HG03159 (cell line): ENCODE measurements around the gene ISCU.
"Not testable (repeated sequence)": the region's sequence is repeated elsewhere in the genome, so short reads cannot be mapped to it uniquely, and the experiment has no call there.

Experiments used
- ATAC-seq: cut with Tn5 transposase; IDR thresholded peaks from one replicate; pipeline ENCODE4 v1.9.1; 2021; ENCODE audit warnings: mild to moderate bottlenecking, moderate library complexity; ENCODE audit not compliant: unreplicated experiment

Gene ISCU

DNA sequence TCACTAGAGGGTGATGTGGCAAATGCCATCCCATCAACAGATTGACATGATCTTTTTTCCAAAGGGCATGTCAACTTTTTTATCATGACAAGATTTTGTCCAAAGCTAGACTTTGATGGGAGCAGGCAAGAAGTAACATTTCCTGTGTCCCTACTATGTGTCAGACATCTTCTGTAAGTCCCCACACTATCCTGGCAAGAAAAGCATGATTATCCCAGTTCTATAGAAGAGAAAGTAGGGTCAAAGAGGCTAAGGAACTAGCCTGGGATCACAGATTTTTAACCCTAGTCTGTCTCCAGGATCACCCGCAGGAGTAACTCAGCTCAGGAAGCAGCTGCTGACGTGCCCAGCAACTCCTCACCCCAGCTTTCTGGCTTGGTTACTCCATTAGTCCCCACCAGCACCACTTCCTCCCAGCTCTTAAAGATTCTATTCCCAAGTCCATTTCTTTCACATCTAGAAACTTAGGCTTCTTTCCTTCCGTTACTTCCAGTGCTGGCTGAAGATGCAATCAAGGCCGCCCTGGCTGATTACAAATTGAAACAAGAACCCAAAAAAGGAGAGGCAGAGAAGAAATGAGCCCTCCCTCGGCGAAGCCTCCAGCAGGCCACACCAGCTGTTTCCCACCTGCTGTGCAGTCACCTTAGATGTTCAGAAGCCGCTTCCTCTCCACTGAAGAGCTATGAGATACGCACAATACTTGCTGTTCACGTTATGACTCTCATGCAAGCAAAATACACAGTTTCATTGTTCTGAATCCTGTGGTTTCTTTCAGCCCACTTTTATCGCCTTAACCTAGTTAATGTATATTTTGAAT lies 6.2 kb downstream of the ISCU start:
- ATAC-seq, result peak; percentile 80

DNA sequence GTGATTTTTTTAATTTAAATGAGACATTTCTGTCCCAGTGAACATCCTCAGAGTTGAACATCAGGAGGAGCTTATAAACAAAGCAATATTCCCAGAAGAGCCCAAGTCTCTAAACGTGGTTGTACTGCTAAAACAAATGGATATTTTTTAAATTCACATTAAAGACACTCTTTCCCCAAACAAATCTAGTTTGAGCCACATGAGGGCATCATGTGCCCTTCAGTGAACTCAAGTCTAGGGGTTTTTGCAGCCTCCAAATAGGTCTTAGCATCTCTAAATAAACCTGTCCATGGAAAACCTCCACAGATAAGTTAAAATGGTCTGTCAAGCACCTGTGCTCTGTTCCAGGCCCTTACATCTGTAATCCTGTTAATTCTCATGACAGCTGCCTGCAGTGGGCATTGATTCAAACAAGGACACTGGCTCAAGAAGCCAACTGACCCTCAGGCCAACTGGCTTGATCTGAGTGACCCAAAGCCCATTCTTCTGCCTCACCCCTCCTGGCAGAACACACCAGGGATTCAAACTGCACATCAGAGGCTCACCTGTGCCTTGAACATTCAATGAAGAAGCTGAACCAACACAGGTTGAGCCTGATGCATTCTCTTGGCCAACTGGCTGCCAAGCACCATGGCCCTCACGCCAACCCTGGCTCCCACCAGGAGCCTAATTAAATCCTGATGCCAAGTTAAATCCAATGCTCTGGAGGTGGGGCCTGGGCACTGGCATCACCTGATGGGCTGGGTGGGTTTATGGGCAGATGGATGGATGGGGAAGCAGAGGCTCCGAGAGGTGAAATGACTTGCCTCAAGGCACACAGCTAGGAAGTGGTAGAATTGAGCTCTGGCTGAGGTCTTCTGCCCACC lies 8.6 kb downstream of the ISCU start:
- ATAC-seq, result no peak

DNA sequence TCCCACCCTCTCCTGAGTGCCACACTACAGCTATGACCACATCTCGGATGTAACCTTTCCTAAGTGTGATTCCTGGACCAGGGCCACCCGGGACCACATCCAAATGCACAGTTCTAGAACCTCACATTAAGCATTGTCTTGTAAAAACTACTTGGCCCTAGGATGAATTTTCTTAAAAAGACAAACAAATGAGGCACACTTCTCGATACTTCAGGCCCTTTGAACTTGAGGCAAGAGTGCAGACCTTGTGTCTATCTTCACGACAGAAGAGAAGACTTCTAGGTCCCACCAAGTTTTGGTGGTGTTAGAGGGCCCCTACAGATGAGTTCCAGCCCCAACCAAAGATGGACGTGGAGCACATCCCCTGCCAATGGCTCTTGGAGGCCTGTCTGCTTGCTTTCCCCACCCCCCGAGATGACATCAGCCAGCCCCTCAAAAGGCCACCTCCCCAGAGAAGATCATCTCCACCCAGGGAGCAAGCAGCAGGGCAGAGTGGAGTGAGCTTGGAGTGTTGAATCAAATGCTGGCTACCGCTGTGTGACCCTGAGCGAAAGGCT lies 9.3 kb downstream of the ISCU start:
- ATAC-seq, result no peak

DNA sequence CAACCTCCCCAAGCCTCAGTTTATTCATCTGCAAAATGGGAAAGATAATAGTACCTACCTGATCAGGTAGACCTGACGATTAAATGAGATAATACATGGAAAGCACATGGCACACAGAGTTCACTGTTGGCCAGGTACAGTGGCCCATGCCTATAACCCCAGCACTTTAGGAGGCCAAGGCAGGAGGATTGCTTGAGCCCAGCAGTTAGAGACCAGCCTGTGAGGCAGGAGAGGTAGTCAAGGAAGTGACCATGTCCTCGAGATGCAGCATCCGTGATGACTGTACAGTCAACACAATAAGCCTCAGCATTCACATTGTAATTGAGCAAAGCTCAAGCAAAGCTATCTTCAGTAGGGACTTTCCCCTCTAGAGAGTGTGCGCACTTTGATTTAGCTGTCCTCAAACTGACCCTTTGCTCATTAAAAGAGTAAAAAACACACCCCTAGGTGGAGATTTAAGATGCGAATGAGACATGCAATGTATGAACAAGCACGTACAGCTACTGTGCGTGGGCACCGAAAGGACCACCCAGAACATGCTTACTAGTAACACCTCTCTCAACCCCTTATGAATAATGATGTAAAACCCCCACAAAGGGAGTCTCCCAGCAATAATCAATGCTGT lies 9.9 kb downstream of the ISCU start:
- ATAC-seq, result no peak

DNA sequence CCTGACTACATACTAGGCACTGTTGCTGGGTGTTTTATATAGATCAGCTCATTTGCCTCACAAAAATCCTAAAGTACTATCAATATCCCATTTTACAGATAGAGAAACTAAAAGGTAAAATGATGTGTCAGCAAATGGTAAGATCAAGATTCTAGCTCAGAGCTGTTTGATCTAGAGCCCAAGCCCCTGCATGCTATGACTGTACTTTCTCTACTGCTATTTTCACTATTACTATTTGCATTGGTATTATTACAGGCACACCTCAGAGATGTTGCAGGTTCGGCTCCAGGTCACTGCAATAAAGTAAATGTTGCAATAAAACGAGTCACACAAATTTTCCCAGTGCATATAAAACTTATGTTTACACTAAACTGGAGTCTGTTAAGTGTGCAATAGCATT lies 10.9 kb downstream of the ISCU start:
- ATAC-seq, result peak; percentile 35

DNA sequence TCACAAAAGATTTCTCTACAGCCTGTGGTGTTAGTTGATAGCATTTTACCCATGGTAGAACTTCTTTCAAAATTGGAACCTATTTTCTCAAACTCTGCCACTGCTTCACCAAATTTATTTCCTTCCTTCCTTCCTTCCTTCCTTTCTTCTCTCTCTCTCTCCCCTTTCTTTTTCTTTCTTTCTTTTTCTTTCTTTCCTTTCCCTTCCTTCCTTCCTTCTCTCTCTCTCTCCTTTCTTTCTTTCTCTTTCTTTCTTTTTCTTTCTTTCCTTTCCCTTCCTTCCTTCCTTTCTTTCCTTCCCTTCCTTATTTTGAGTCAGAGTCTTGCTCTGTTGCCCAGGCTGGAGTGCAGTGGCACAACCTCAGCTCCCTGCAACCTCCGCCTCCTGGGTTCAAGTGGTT lies 11.9 kb downstream of the ISCU start:
- ATAC-seq, result not testable (repeated sequence)

DNA sequence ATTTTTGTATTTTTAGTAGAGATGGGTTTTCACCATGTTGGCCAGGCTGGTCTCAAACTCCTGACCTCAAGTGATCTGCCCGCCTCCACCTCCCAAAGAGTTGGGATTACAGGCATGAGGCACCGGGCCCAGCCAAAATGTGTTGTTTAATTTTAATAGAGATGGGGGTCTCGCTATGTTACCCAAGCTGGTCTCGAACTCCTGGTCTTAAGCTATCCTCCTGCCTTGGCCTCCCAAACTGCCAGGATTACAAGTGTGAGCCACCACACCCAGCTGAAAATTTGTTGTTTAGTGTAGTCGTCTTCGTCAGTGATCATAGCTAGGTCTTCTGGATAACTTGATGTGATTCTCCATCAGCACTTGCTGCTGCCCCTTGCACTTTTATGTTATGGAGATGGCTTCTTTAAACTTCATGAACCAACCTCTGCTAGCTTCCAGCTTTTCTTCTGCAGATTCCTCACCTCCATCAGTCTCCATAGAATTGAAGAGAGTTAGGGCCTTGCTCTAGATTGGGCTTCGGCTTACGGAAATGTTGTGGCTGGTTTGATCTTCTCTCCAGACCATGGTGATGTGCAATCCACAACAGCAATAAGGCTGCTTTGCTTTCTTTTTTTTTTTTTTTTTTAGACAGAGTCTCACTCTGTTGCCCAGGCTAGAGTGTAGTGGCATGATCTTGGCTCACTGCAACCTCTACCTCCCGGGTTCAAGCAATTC lies 13.0 kb downstream of the ISCU start:
- ATAC-seq, result no peak

DNA sequence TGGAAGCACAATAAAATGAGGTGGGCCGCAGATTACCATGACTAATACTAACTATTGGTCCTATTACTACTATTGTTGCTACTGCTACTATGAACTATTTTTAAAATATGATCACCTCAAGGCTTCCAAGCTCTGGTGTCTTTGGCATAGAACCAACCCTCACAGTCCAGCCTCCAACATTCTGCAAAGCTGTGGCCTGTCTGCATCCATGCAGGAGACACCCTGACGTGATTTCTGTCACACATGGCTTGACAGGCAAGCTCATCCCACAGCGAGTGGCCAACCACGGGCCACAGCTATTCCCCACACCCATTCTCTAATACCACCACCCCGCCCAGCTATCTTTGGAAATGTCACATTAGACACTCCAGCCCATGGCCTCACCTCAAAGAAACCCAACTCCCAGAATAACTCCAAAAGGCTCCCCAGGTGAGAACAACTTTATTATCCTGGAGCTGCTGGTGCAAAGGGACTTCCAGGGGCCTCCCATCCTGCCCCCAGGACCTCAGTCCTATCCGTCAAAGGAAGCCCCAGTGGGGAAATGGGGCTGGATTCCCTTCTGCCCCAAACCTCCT lies 14.4 kb downstream of the ISCU start:
- no peak for ATAC-seq

DNA sequence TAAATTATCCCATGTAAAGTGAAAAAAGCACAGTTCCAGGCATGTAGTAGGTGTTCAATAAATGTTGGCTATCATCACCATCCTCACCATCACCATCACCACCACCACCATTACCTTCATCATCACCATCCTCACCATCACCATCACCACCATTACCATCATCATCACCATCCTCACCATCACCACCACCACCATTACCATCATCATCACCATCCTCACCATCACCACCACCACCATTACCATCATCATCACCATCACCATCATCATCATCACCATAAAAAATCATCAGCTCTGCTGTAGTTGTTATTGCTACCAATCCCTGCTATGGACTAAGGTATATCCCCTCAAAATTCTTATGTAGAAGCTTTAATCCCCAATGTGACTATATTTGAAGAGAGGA lies 15.1 kb downstream of the ISCU start:
- ATAC-seq, result no peak

DNA sequence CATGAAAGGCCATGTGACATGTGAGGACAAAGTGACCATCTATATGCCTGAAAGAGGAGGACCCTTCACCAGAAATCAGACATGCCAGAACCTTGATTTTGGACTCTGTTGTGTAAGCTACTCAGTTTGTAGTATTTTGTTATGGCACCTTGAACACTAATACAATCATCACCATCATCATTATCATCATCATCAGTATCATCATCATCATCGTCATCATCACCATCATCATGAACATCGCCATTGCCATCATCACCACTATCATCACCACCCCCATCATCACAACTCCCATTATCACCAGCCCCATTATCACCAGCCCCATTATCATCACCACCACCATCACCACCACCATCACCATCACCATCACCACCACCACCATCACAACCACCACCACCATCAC lies 15.9 kb downstream of the ISCU start:
- no peak for ATAC-seq

DNA sequence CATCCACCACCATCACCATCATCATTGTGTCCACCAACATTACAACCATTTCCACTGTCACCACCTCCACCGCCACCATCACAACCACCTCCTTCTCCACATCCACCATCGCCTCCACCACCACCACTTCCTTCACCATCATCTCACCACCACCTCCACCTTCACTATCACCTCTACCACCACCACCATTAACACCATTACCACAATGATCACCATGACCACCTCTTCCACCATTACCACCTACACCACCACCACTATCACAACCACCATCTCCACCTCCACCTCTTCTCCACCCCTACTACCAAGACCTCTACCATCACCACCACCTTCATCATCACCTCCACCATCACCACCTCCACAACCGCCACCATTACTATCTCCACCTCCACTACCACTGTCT lies 16.4 kb downstream of the ISCU start:
- ATAC-seq, result no peak

DNA sequence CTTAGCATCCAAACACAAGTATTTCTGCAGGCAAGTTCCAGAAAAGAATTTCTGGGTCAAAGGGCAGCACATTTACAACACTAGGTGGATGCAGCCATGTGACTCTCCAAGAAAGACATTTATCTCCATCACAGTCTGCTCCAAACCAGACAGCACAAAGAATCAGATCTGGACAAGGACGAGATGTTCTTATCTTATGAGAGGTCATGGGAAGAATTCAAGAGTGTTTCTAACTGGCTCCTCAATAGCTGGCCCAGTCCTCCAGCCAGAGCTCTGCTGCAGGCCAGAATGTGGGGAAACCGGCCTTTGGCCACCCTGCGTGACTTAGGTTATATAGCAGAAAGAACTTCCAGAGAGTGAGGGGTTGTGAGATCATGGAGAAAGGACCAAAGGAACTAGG lies 18.1 kb downstream of the ISCU start:
- no peak for ATAC-seq

DNA sequence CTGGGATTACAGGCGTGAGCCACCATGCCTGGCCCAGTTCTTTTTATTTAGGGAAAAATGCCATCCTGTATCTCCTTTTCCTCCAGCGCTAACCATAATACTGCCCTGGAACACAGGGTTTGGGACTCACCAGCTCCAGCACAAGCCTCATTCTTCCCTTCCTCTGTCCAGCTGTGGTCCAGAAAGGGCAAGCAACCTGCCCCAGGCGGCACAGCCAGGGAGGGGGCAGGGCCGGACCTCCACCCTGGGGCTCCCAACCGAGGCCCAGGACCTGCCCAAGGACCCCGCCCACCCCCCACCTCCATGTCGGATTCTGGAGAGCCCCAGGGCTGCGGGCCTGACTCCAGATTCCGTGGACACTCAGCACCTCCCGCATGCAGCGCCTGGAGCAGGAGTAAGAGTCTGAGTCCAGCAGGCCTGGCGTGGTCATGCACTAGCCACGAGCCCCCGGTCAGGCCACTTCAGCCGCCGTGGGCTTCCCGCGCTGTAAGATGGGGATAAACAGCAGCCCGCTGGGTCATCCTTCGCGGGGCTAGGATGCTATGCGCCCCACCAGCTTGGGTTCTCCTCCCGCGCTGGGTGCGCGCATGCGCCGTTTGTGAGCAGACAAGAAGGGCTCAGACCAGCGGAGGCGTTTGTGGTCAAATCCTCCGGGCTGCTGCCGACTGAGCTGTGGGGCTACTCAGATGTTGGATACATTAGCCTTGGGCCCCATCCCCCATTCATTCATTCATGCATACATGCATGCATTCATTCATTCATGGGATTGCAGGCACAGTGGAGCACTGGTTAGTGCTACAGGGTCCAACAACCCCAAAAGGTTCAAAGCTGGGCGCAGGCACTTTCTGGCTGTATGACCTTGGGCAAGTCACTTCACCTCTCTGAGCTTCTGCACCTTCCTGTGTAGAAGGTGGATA lies 19.2 kb downstream of the ISCU start:
- ATAC-seq, result no peak

DNA sequence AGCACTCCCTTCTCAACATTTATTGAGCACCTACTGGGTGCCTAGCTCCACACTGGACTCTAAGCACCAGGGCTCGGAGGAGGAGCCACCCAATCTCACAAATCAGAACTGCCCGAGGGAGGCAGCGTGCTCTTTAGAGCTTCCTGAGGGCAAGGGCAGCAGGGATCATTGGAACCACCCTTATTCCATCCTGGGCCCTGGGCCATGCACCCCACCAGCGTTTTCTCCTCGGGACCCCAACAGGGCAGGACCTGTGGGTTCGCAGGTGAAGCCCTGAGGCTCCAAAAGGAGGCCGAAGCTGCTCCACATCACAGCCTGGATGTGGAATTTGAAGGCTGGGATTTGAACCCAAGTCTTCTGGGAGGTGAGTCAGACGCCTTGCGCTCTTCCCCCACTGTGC lies 20.1 kb downstream of the ISCU start:
- ATAC-seq, result no peak

DNA sequence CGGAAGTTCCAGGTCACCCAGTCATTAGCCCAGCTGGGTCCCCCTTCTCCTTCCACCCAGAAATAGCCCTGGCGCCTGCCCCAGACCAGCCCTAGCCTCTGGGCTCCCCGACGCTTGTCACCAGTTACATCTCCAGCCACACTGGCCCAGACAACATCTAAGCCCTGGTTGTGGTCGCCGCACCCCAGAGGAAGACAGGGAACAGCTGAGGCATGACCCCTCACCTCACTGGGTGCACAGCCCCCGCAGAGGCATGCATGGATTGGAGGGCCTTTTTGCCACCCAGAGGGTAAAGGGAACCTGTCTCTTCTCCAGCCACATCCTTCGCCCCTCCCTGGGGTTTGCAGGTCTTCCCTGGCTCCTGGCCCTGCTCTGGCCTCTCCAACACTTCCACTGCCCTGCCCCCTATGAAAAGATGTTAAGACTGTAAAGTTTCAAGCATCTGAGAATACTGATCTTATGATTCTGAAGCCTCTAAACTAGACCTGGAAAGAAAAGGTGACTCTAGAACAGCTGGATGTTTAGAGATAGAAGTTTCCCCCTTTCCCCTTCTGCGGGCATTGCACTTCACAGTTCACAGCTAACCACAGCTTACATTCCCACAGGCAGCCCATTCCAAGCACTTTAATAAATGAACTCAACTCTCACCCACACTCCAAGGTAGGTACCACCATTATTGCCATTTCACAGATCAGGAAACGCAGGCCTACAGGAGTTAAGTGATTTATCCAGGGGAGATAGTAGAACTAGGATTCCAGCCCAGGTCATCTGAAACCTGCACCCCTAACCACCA lies 20.8 kb downstream of the ISCU start:
- ATAC-seq, result no peak

DNA sequence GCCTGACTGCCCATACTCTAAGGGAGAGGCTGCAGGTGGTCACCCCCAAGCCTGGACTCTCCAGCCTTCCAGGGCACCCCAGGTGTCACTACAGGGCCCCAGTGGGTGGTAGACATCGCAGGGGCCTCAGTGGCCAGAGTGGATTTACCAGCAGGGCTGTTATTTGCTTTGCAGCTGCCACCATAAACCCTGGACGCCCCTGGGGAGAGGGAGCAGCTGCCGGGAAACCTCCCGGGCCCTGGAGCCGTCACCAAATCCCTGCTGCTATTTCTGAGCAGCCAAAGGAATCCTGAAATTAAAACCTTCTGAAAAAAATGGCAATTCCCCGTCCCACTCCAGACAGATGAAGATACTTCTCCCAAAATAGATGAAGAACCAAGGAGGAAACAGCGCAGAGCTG lies 21.6 kb downstream of the ISCU start:
- no peak for ATAC-seq

DNA sequence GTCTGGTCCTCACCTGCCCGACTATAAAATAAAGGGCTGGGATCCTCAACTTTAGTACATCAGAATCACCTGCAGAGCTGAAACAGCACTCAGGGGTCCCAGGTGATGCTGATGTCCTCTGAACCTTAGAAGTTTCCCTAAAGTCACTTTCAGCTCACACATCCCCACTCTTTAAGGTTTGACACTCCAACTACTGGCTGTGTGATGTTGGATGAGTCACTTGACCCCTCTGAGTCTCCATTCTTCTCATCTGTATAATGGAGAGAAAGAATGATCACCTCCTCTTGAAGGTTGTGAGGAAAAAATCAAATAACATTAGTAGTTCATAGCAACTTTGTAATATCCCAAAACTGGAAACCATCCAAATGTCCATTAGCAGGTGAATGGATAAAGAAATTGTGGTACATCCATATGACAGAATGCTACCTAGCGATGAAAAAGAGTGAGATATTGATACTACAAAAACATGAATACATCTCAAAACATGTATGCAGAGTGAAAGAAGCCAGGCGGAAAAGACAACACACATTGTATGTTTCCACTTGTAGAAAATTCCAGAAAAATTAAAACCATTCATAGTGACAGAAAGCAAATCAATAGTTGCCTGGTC lies 22.2 kb downstream of the ISCU start:
- ATAC-seq, result no peak

DNA sequence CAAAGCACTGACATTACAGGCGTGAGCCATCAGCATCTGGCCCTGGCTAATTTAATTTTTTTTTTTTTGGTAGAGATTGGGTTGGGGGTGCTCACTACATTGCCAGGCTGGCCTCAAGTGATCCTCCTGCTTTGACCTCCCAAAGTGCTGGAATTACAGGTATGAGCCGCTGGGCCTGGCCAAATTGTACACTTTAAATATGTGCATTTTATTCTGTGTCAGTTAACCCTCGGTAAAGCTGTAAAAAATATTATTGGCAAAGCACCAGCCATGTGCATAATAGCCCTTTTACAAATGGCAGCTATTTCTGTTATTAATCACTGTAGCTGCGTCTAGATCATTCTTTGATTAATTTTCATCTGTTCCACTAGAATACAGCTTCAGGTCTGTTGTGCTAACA lies 23.5 kb downstream of the ISCU start:
- no peak for ATAC-seq
